ENCODE measurements around the gene DSCAML1.

DSCAML1 gene

GRCh38 chr11:117725048-117725734 is 71.8 kb downstream of the DSCAML1 start:
- DNase-seq (ENCODE audit: low spot score) = no peak

- DNase-seq (ENCODE audit: low spot score) = no peak
These were observed 72.4 kb downstream of the DSCAML1 start for GRCh38 chr11:117724621-117725020.

DNA sequence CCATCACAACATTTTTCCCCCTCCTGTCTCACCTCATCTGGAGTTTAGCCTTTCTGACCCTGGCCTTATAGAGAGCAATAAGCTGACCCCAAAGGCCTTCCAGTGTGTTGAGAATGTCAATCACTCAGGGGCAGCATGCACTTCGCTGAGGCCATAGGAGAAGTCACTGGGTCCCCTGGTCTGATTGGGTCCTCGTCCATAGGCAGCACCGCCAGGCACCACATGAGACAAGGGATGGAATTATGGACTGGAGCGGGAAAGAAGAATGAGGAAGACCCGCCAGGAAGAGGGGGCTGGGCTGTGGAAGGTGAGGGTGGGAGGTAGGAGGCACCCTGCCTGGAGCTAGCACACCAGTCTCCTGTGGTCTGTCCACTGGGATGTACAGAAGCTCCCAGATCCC is 72.9 kb downstream of the DSCAML1 start:
- DNase-seq (ENCODE audit: low spot score) = no peak

DNA sequence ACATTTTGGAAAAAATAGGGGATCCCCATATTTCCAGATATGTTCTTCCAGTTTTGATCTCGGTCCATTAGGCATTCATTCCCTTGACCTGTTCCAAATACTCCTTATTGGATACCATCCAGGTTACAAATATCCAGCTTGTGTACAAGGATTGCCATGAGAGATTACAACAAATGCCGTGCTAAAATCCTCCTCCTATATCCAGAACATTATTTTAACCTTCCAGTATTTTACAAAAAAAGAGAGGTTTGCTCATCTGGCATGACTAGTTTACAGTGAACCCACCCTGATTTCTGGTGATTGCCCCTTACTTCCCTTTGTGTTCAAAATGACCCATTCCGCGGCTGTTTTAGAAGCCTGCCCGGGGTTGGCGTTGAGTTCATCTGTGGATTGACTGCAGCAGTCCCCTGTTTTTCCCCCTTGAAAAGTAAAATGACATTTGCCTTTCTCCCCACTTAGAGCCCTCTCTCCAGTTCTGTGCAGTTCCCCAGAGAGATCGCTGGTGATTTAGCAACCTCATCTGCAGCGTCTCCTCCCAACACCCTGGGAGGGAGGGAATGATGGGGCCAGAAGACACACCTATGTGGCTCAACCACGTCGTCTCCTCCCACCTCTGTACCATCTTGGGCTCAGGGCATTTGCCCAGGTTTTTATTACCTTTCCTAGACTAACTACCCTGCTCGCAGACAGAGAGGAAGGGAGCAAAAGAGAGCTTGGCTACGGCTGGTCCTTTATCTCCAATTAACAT is 73.6 kb downstream of the DSCAML1 start:
- DNase-seq (ENCODE audit: low spot score) = no peak

GRCh38 chr11:117722082-117722481 is 74.9 kb downstream of the DSCAML1 start:
- no peak for DNase-seq (ENCODE audit: low spot score)

DNA sequence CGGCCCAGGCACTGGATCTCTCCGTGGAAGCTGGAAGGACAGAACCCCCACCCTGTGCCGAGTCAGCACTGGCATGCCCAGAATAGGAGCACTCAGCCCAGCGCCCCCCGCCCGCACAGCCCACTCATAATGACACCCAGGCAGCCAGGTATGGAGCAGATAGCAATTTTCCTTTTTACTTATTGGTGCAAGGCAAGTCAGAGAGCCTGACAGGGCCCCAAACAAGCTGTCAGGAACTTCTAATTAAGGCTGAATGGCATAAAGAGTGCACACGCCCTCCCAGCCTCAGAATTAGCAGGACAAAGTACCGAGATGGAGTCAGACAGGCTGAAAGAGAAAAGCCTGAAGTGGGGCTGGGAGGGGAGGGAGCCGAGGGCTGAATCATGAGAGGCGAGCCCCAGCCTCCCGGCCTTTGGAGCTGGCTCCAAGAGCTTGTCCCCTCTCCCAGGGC is 76.9 kb downstream of the DSCAML1 start:
- no peak for DNase-seq (ENCODE audit: low spot score)

DNA sequence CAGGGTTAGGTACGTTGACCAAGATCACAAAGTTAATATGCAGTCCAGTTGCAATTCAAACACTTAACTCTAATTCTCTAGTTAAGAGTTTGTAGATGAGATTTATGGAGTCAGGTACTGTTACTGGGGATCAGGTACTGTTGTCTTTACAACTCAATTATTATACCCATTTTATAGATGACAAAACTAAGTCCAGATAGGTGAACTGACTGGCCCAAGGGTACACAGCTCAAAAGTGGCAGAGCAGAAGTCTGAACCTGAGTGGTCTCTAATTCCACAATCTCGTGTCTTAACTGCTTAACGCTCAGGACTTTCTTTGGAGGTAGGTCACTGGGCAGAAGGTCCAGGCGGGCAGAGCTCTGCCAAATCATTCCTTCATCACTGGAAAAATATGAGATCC is 77.5 kb downstream of the DSCAML1 start:
- no peak for DNase-seq (ENCODE audit: low spot score)

- DNase-seq (ENCODE audit: low spot score) = no peak
These were observed 79.3 kb downstream of the DSCAML1 start for GRCh38 chr11:117717485-117718314.

- DNase-seq (ENCODE audit: low spot score) = no peak
These were observed 80.2 kb downstream of the DSCAML1 start for GRCh38 chr11:117716521-117717440.

DNA sequence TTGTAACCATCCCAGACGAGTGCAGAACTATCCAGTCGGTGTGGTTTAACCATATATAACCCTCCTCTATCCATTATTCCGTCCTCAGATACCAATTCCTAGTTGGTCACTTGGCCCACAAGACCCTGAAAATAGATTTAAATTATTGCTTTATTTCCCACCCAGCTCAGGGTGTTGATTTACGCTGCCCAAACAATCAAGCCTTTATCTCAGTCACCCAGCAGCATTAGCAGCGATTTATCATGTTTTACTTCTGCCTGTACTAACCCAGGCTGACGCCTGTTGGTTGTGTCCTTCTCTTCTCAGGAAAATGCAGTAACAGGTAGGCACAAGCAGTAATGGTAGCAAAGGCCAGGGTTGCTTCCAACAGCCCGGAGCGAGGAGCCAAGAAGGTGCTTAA is 81.2 kb downstream of the DSCAML1 start:
- no peak for DNase-seq (ENCODE audit: low spot score)

- no peak for DNase-seq (ENCODE audit: low spot score)
These were observed 83.5 kb downstream of the DSCAML1 start for GRCh38 chr11:117713538-117713991.

DNA sequence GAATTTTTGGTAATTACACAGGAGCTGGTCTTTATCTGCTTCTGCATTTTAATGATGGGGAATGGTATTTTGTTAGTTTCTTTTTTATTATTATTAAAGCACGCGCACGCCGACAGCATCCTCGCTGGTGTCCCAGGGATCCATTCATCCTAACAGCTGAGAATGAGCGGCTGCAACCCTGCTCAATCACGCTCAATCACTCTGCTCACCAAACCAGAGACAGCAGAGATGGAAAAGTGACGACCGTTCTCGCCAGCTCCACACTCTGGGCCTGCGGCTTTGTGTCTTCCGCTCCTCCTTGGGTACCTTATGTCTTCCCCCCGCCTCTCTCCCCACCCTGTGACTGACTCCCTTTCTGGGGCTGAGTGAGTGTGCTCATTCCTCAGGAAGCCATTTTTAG is 84.5 kb downstream of the DSCAML1 start:
- no peak for DNase-seq (ENCODE audit: low spot score)

DNA sequence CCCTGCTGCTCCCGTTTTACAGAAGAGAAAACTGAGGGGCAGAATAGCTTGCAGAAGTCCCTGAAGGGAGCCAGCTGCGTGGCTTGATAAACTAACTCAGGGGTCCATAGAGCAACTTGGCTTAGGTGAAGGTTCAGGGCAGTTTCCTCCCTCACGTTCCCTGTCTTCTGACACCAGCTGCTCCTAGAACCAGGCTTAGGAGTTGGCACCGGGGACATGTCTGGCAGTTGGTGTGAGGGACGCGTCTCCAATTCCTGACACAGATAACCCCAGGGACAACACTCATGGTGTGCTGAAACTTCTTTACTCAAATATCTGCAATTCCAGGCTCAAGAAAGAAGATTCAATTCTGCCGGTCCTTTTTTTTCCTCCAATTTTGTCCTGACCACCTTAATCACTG is 85.7 kb downstream of the DSCAML1 start:
- DNase-seq (ENCODE audit: low spot score) = no peak

GRCh38 chr11:117710211-117710610 is 86.8 kb downstream of the DSCAML1 start:
- no peak for DNase-seq (ENCODE audit: low spot score)

- no peak for DNase-seq (ENCODE audit: low spot score)
These were observed 90.6 kb downstream of the DSCAML1 start for GRCh38 chr11:117706322-117706814.

- no peak for DNase-seq (ENCODE audit: low spot score)
These were observed 91.2 kb downstream of the DSCAML1 start for GRCh38 chr11:117705866-117706265.

GRCh38 chr11:117704395-117705100 is 92.5 kb downstream of the DSCAML1 start:
- DNase-seq (ENCODE audit: low spot score) = no peak

GRCh38 chr11:117702946-117703598 is 93.9 kb downstream of the DSCAML1 start:
- DNase-seq (ENCODE audit: low spot score) = no peak

DNA sequence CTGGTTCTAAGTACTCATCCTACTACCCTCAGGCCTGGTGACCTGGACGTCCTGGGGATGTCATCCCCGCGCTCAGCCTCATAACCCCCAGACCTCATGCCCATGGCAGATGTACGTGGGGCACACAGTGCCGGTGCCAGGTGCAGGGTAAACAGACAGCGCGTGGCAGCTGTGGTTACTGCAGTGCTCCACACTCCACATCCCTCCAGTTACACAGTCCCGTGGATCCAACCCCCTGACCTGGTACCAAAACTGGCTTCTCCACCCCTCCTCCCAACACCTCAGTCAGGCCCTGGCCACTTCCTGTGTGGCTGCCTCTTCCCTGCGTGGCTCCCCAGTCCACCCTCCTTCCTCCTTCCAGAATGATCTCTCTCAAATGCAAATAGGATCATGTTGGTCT is 95.2 kb downstream of the DSCAML1 start:
- no peak for DNase-seq (ENCODE audit: low spot score)

GRCh38 chr11:117700551-117700950 is 96.5 kb downstream of the DSCAML1 start:
- no peak for DNase-seq (ENCODE audit: low spot score)
